GM21619 (cell line): ENCODE measurements around the gene STRBP.
A peak's percentile ranks its signal among the peaks of the same experiment; 100 is the strongest.
"Not testable (repeated sequence)": the region's sequence is repeated elsewhere in the genome, so short reads cannot be mapped to it uniquely, and the experiment has no call there.

ENCODE experiments used
- ATAC-seq: cut with Tn5 transposase; IDR thresholded peaks from one replicate; pipeline ENCODE4 v1.9.1; 2021; ENCODE audit not compliant: unreplicated experiment

STRBP gene

GRCh38 chr9:123200469-123200868 lies 67.9 kb downstream of the STRBP start:
- not testable (repeated sequence) for ATAC-seq

DNA sequence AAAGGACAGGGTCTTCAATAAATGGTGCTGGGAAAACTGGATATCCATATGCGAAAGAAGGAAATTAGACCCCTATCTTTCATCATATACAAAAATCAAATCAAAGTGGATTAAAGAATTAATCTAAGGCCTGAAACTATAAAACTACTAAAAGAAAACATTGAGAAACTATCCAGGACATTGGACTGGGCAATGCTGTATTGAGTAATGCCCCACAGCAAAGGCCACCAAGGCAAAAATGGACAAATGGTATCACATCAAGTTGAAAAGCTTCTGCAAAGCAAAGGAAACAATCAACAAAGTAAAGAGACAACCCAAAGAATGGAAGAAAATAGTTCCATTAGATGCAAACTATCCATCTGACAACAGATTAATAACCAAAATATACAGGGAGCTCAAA lies 72.3 kb downstream of the STRBP start:
- no peak for ATAC-seq

GRCh38 chr9:123194023-123194422 lies 74.4 kb downstream of the STRBP start:
- ATAC-seq = no peak

- ATAC-seq = no peak
Observed at GRCh38 chr9:123191680-123192079, 76.7 kb downstream of the STRBP start.

- ATAC-seq = no peak
Observed at GRCh38 chr9:123191260-123191659, 77.1 kb downstream of the STRBP start.

DNA sequence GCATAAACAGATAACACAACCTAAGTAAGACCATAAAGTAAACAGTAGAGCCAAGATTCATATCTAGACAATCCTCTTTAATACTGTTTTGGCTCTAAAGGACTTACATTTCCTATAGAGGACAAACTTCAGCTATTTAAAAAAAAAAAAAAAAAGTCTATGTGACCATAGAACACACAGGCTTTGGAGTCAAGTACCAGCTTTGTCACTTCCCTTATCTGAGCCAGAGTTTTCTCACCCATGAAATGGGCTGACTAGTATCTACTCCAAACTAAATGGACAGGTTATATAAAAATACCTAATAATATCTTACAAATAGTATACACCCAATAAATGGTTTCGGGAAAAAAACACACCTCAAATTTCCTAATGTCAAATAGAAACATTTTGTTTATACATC lies 81.3 kb downstream of the STRBP start:
- no peak for ATAC-seq

DNA sequence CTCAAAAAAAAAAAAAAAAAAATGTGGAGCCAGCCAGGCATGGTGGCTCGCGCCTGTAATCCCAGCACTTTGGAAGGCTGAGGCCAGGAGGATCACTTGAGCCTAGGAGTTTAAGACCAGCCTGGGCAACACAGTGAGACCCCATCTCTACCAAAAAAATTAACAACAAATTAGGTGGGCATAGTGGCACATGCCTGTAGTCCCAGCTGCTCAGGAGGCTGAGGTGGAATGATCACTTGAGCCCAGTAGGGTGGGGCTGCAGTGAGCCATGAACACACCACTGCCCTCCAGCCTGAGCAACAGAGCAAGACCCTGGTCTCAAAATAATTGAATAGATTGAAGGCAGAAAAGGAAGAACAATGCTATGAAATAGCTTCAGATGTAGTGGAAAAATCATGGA lies 82.4 kb downstream of the STRBP start:
- not testable (repeated sequence) for ATAC-seq

GRCh38 chr9:123176949-123177348 lies 91.4 kb downstream of the STRBP start:
- ATAC-seq = no peak

- ATAC-seq = no peak
Observed at GRCh38 chr9:123175854-123176629, 92.3 kb downstream of the STRBP start.

GRCh38 chr9:123174887-123175518 lies 93.4 kb downstream of the STRBP start:
- peak; percentile 91 for ATAC-seq

DNA sequence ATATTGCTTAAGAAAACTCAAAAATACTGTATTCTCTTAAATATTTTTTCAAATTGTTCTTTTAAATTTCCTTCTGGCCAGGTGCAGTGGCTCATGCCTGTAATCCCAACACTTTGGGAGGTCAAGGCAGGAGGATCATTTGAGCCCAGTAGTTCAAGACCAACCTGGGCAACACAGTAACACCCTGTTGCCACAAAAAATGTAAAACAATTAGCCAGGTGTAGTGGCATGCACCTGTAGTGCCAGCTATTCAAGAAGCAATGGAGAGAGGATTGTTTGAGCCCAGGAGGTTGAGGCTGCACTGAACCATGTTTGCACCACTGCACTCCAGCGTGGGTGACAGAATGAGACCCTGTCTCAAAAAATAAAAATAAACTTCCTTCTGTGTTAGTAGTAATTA lies 94.3 kb downstream of the STRBP start:
- ATAC-seq = no peak

DNA sequence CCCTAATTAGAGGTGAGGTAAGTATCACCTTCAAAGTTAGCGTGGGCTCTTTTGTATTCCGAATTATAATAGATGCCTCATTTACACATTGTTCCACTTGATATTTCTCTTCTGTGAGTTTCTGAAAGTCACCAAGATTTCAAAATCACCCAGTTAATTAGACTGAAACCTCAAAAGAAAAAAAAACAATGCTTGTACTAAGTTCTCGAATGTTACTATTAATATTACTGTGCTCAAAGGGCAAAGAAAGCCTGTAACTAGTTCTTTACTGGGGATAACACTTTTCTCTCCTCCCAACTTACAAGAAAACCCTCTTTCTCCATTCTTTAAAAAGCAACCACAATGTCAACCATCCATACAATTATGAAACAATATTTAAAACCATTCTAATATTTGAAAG lies 98.5 kb downstream of the STRBP start:
- no peak for ATAC-seq

GRCh38 chr9:123168586-123168985 lies 99.8 kb downstream of the STRBP start:
- ATAC-seq = no peak

DNA sequence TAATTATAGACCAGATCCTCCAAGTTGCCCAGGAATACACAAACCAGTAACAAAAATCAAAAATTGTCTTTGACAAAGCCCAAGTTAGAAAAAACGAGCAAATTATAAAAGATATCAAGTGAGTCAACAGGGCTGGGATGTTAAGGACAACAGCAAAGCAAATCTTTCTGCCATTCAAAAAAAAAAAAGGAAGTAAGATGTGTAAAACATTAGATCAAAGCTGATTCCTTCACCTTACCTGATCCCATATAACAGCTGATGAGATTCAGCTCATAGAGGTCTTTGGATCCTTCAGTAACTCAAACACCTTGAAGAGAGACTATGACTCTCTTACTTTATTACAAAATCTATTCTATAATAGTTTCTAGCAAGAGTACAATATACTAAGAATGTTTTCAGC lies 100.9 kb downstream of the STRBP start:
- no peak for ATAC-seq

DNA sequence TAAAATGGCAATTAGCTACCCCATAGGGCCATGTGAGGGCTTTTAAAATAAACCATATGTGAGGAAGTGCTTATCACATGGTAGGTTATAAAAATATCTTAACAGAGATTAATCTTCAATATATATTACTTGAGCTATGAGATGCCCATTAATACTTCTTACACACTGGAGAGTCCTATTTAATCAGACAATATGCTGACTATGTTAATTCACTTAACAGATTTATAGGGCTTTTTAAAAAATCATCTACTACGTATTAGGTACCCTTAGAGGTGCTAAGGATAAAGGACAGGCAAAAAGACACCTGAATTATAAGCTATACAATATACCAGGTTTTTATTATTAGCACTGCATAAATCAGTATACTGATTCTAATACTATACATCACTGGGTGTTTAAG lies 102.6 kb downstream of the STRBP start:
- ATAC-seq = no peak

GRCh38 chr9:123164285-123164684 lies 104.1 kb downstream of the STRBP start:
- ATAC-seq = peak; percentile 86

GRCh38 chr9:123162791-123163345 lies 105.5 kb downstream of the STRBP start:
- no peak for ATAC-seq

- ATAC-seq = no peak
Observed at GRCh38 chr9:123162360-123162759, 106.0 kb downstream of the STRBP start.

- no peak for ATAC-seq
Observed at GRCh38 chr9:123157221-123157620, 111.2 kb downstream of the STRBP start.

DNA sequence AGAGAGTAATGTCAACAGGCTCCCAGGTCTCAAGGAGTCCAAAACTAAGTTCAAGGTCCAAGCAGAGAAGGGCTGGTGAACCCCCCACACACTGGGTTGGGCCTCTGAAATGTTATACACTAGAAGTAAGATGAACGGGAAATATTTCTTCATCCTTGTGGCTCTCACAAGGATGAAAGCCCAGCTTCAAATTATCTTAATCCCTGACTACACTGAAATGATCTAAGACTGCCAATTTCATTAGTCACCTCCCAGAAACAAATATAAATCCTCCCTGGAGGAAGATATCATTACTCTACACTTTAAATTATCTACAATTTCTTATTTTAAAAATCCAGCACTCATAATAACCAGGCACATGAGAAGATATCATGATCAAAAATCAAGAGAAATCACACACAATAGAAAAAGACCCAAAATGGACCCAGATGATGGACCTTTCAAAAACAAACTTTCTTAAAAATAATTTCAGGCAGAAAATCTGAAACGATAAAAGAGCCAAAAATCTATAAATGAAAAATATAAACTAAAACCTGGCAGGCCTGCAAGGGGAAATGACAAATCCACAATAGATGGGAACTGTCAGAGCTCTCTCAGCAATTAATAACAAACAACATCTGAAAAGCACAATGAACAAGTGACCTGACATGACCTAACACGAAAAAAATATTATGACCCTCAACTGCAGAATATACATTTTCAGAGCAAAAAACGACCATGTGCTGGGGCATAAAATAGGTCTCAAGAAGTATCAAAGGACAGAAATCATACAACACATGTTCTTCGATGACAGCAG lies 117.5 kb downstream of the STRBP start:
- ATAC-seq = no peak

GRCh38 chr9:123149067-123149466 lies 119.3 kb downstream of the STRBP start:
- ATAC-seq = no peak

- ATAC-seq = no peak
Observed at GRCh38 chr9:123138163-123138562, 130.2 kb downstream of the STRBP start.
